Smooth muscle cell (in vitro differentiated cells): ENCODE data around the gene DHCR24. TPM values are rescaled to one million over a fixed set of nuclear protein-coding genes. Genes with fewer than 3 reads are reported as not detected.
A peak's percentile ranks its signal among the peaks of the same experiment; 100 is the strongest.

ENCODE experiments used
- DNase-seq: peaks from one replicate; lab custom pipeline; 2025; ENCODE audit not compliant: unreplicated experiment; lab: John Stamatoyannopoulos, UW
- H2AFZ ChIP-seq: fragments of 200-600 bp; sonication (generic); 2 replicates; pipeline ENCODE4 v1.6.0; 2016; ENCODE audit warnings: antibody characterized with exemption, low read depth, mild to moderate bottlenecking
- H3F3A ChIP-seq: fragments of 200-600 bp; sonication (generic); 2 replicates; pipeline ENCODE4 v1.6.0; 2017; ENCODE audit warnings: antibody characterized with exemption, low read depth
- H3K27ac ChIP-seq: fragments of 200-600 bp; sonication (generic); 2 replicates; pipeline ENCODE4 v1.5.1; 2016; ENCODE audit warnings: low read depth, mild to moderate bottlenecking
- H3K27me3 ChIP-seq: fragments of 200-600 bp; sonication (generic); 2 replicates; pipeline ENCODE4 v1.6.1; 2016; ENCODE audit warnings: low read depth, mild to moderate bottlenecking
- H3K36me3 ChIP-seq: fragments of 200-600 bp; sonication (generic); 2 replicates; pipeline ENCODE4 v1.5.1; 2016; ENCODE audit warnings: low read depth
- H3K4me1 ChIP-seq: fragments of 200-600 bp; sonication (generic); 2 replicates; pipeline ENCODE4 v1.5.1; 2016; ENCODE audit warnings: low read depth
- H3K4me2 ChIP-seq: fragments of 200-600 bp; sonication (generic); 2 replicates; pipeline ENCODE4 v1.6.0; 2016; ENCODE audit warnings: mild to moderate bottlenecking
- H3K4me3 ChIP-seq: fragments of 200-600 bp; sonication (generic); 2 replicates; pipeline ENCODE4 v1.5.1; 2016; ENCODE audit warnings: mild to moderate bottlenecking
- H3K79me2 ChIP-seq: fragments of 200-600 bp; sonication (generic); 2 replicates; pipeline ENCODE4 v1.6.0; 2016; ENCODE audit warnings: low read depth, mild to moderate bottlenecking
- H3K9ac ChIP-seq: fragments of 200-600 bp; sonication (generic); 2 replicates; pipeline ENCODE4 v1.6.0; 2016; ENCODE audit warnings: low read depth
- H3K9me3 ChIP-seq: fragments of 200-600 bp; sonication (generic); replicated peaks from 2 replicates; pipeline ENCODE4 v1.5.1; 2016; ENCODE audit warnings: low read depth
- H4K20me1 ChIP-seq: fragments of 200-600 bp; sonication (generic); 2 replicates; pipeline ENCODE4 v1.6.0; 2016; ENCODE audit warnings: low read depth
- CTCF ChIP-seq: fragments of 200-600 bp; sonication (generic); IDR thresholded peaks from 2 replicates; pipeline ENCODE4 v1.5.1; 2017; ENCODE audit warnings: borderline replicate concordance, mild to moderate bottlenecking, antibody characterized with exemption; ENCODE audit not compliant: insufficient read depth, poor library complexity, severe bottlenecking
- WGBS: methylation state at CpG from one replicate; pipeline ENCODE4 v1.1.7; 2016; ENCODE audit warnings: low lambda C conversion rate; 5-methylcytosine and 5-hydroxymethylcytosine counted together
- polyA plus RNA-seq: library from polyadenylated mRNA; unstranded; fragments of >200 nt; fragmentation: Nextera tagmentation; extraction: Ambion mirVana; gene quantifications from 2 replicates; pipeline ENCODE4 v1.2.1, GENCODE V29; 2016
- total RNA-seq: library from RNA; depleted of rRNA; stranded (reverse); fragments of >200 nt; gene quantifications from 2 replicates; pipeline ENCODE4 v1.2.3, GENCODE V29; 2014

The DHCR24 gene
- total and polyA plus RNA-seq, 2 experiments from 2014 or later, result 47.2 to 64.2 TPM

GRCh38 chr1:54885237-54885679 lies 1.7 kb downstream of the DHCR24 start:
- H3K9ac ChIP-seq, result no peak overlapping the region
- peaks cover 8% of the 10 kb centered on the region for H3K36me3 ChIP-seq
- H4K20me1 ChIP-seq, result peaks cover 28% of the 10 kb centered on the region
- H3K27me3 ChIP-seq, result no peaks in the 10 kb centered on the region
- H3K4me2 ChIP-seq, result peak overlapping the region; percentile 98
- DNase-seq, result no peak
- H3K4me3 ChIP-seq, result peak overlapping the region; percentile 95
- 54% methylated on average over 4 of the region's 4 CpGs for WGBS
- peaks cover 18% of the 10 kb centered on the region for H3K4me1 ChIP-seq
- no peaks in the 10 kb centered on the region for H3K9me3 ChIP-seq
- no peak overlapping the region for H3K27ac ChIP-seq
- TF ChIP-seq CTCF, result no peak
- peaks cover 6% of the 10 kb centered on the region for H3F3A ChIP-seq
- H3K79me2 ChIP-seq, result peaks cover 59% of the 10 kb centered on the region
- no peak overlapping the region for H2AFZ ChIP-seq

- Histone ChIP-seq H3K4me3 (peak overlapping the region; percentile 95), H3K4me1 (peaks cover 18% of the 10 kb centered on the region), H3K4me2 (peak overlapping the region; percentile 98)
These were observed 2.2 kb downstream of the DHCR24 start for GRCh38 chr1:54884768-54885167.

GRCh38 chr1:54884135-54884586 lies 2.8 kb downstream of the DHCR24 start:
- Histone ChIP-seq H3K36me3 (peaks cover 10% of the 10 kb centered on the region), H3F3A (peaks cover 6% of the 10 kb centered on the region), H3K27me3 (no peaks in the 10 kb centered on the region), H3K27ac (no peak overlapping the region), H3K4me3 (peak overlapping the region; percentile 95), H4K20me1 (peaks cover 28% of the 10 kb centered on the region), H2AFZ (no peak overlapping the region), H3K4me2 (no peak overlapping the region), H3K9me3 (no peaks in the 10 kb centered on the region), H3K9ac (no peak overlapping the region), H3K4me1 (peaks cover 18% of the 10 kb centered on the region), H3K79me2 (peaks cover 70% of the 10 kb centered on the region)
- no peak for DNase-seq
- WGBS, result 31% methylated on average over 3 of the region's 3 CpGs
- no peak for TF ChIP-seq CTCF

More at GRCh38 chr1:54884768-54885167, 2.2 kb downstream of the DHCR24 start:
- 50% methylated on average over 3 of the region's 3 CpGs for WGBS
- peaks cover 64% of the 10 kb centered on the region for H3K79me2 ChIP-seq
- peaks cover 28% of the 10 kb centered on the region for H4K20me1 ChIP-seq
- DNase-seq, result no peak
- no peak overlapping the region for H3K27ac ChIP-seq
- TF ChIP-seq CTCF, result no peak
- H3K9me3 ChIP-seq, result no peaks in the 10 kb centered on the region
- no peaks in the 10 kb centered on the region for H3K27me3 ChIP-seq
- peaks cover 10% of the 10 kb centered on the region for H3K36me3 ChIP-seq
- no peak overlapping the region for H2AFZ ChIP-seq
- peaks cover 6% of the 10 kb centered on the region for H3F3A ChIP-seq
- no peak overlapping the region for H3K9ac ChIP-seq
